Measurements from ENCODE around the gene RFNG. TPM values are rescaled to one million over a fixed set of nuclear protein-coding genes. Genes with fewer than 3 reads are reported as not detected.
A peak's percentile ranks its signal among the peaks of the same experiment; 100 is the strongest.

RFNG gene
- total and polyA plus RNA-seq, 8 donors, result 18.2 to 59.1 (median 29.6) TPM

GRCh38 chr17:82062984-82063368, 11.4 kb upstream of the RFNG start:
- FAIRE-seq (no peak), DNase-seq (peak in 2 of 6 donors; percentile 27 to 73), ATAC-seq (no peak)
- no peak for TF ChIP-seq CTCF (IDR thresholded peaks at IDR 0.05)
- intact Hi-C loops (cut with DNase I), result no loop called here
- Histone ChIP-seq H3K27ac (no peak overlapping the region), H3K27me3 (no peaks in the 10 kb centered on the region), H3K4me3 (no peak overlapping the region), H3K9me3 (no peaks in the 10 kb centered on the region), H3K4me1 (peaks cover 0 to 16% (median 15%) of the 10 kb centered on the region in 3 donors), H3K36me3 (peaks cover 0 to 22% (median 0%) of the 10 kb centered on the region in 3 donors)
- 79 to 87% methylated on average over 9 of the region's 9 CpGs for WGBS, 2 donors

GRCh38 chr17:82062076-82062983, 10.7 kb upstream of the RFNG start:
- TF ChIP-seq CTCF (IDR thresholded peaks at IDR 0.05), result no peak
- Histone ChIP-seq H3K4me3 (no peak overlapping the region), H3K4me1 (peaks cover 0 to 16% (median 15%) of the 10 kb centered on the region in 3 donors), H3K27ac (no peak overlapping the region), H3K36me3 (peaks cover 0 to 22% (median 1%) of the 10 kb centered on the region in 3 donors), H3K27me3 (no peaks in the 10 kb centered on the region), H3K9me3 (no peaks in the 10 kb centered on the region)
- DNase-seq (peak in 2 of 6 donors; percentile 33 to 71), FAIRE-seq (no peak), ATAC-seq (no peak)
- WGBS, 2 donors, result 78 to 85% methylated on average over 24 of the region's 24 CpGs
- intact Hi-C loops (cut with DNase I), result no loop called here

GRCh38 chr17:82061047-82061925, 9.7 kb upstream of the RFNG start:
- no peak for FAIRE-seq
- Histone ChIP-seq H3K9me3 (no peaks in the 10 kb centered on the region), H3K4me3 (no peak overlapping the region), H3K4me1 (peaks cover 0 to 15% (median 14%) of the 10 kb centered on the region in 3 donors), H3K27me3 (no peaks in the 10 kb centered on the region), H3K36me3 (peaks cover 0 to 33% (median 8%) of the 10 kb centered on the region in 3 donors), H3K27ac (no peak overlapping the region)
- TF ChIP-seq CTCF (IDR thresholded peaks at IDR 0.05), result no peak
- 89 to 91% methylated on average over 34 of the region's 34 CpGs for WGBS, 2 donors
- no peak for ATAC-seq
- intact Hi-C loops (cut with DNase I), result no loop called here
- DNase-seq, result peak in 2 of 6 donors; percentile 38 to 76

- TF ChIP-seq CTCF (IDR thresholded peaks at IDR 0.05), result no peak
- Histone ChIP-seq H3K4me3 (no peak overlapping the region), H3K27me3 (no peaks in the 10 kb centered on the region), H3K4me1 (peaks cover 0 to 11% (median 10%) of the 10 kb centered on the region in 3 donors), H3K36me3 (peaks cover 0 to 38% (median 8%) of the 10 kb centered on the region in 3 donors), H3K9me3 (no peaks in the 10 kb centered on the region), H3K27ac (no peak overlapping the region)
- 86 to 88% methylated on average over 13 to 14 of the region's 14 CpGs for WGBS, 2 donors
- DNase-seq (peak in 2 of 6 donors; percentile 35 to 70), FAIRE-seq (no peak), ATAC-seq (no peak)
- intact Hi-C loops (cut with DNase I), result no loop called here
These were observed 9.0 kb upstream of the RFNG start for GRCh38 chr17:82060614-82061013.

Data from pancreas (tissue), 10 donors.